GM10266 (cell line): ENCODE data around the gene TMEM51.

ENCODE experiments used
- DNase-seq: peaks from one replicate; pipeline ENCODE4 v3.0.0; 2012; ENCODE audit errors: extremely low spot score
- TF ChIP-seq, protein P1 (sequence below): IDR thresholded peaks from 2 replicates; pipeline ENCODE4 v1.5.1; 2012; ENCODE audit warnings: mild to moderate bottlenecking, low read depth; ENCODE audit not compliant: control insufficient read depth, insufficient read depth; ENCODE audit errors: missing control alignments

The TMEM51 gene

DNA sequence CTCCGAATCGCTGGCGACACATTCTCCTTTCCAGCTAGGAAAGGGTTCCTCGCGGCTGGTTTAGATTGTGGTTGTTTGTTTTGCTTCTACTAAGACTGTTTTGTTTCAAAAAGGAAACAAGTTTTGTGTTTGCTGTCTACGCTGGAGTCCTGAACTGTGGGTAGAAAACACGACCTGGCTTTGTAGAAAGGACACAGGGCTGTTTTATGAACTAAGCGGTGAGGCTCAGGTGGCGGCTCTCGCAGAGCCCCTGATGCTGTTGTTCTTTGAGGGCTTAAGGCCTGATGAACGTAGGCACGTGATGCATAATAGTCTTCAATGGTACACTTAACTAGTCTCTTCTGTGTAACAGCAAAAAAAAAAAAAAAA lies 66.5 kb downstream of the TMEM51 start:
- TF ChIP-seq, protein P1, sequence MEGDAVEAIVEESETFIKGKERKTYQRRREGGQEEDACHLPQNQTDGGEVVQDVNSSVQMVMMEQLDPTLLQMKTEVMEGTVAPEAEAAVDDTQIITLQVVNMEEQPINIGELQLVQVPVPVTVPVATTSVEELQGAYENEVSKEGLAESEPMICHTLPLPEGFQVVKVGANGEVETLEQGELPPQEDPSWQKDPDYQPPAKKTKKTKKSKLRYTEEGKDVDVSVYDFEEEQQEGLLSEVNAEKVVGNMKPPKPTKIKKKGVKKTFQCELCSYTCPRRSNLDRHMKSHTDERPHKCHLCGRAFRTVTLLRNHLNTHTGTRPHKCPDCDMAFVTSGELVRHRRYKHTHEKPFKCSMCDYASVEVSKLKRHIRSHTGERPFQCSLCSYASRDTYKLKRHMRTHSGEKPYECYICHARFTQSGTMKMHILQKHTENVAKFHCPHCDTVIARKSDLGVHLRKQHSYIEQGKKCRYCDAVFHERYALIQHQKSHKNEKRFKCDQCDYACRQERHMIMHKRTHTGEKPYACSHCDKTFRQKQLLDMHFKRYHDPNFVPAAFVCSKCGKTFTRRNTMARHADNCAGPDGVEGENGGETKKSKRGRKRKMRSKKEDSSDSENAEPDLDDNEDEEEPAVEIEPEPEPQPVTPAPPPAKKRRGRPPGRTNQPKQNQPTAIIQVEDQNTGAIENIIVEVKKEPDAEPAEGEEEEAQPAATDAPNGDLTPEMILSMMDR: no peak
- no peak for DNase-seq

DNA sequence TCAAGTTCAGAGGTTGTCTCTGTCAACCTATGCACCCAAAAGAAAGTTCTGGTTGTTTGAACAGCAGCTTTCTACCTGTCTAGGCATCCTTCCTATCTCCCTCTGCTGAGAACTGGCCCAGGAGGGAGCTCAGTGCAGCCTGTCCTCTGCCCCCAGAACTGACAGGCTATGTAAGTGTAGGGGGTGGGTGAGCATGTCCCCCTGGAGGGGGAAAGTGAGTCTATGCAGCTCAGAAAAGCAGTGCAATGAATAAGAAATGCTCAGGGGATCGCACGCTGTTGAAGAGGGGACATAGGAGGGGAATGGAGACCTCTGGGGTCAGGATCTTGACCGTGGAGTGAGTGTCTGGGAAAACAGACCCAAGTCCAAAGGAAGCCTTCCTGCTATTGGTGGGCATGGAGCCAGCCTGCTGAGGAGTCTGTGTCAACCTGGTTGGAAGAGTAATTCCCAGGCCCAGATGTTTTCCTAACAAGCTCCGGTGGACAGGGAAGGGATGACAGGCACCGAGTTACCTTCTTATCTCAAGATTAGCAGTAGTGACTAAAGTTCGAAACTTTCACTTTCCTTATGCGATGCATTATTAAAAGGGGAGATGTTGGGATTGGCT lies 67.4 kb downstream of the TMEM51 start:
- no peak for DNase-seq
- TF ChIP-seq, protein P1: no peak

DNA sequence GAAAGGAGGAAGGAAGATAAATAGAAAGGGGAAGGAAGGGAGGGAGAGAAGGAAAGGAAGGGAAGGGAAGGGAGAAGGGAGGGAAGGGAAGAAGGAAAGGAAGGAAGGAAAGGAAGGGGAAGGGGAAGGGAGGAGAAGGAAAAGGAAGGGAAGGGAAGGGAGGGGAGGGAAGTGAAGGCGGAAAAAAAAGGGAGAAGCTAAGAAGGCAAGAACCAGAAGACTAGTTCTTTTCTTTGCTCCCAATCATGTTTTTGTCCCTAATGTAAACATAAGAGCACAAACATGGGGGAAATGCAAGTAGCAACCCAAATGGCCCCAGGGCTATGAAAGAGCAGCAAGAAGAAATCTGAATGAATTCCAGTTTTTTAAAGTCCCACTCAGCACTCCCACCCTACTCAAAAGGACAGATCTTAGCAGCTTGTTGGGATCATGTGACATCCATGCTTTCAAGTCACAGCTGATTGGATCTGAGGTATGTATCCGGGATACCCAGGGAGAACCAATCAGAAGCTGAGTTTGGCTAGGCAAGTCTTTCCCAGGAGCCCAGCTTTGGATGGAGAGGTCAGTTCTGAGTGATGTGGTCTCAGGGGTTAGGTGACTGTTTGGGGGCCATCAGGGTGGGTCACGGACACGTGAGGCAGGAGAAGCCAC lies 69.2 kb downstream of the TMEM51 start:
- no peak for DNase-seq
- TF ChIP-seq, protein P1: no peak

DNA sequence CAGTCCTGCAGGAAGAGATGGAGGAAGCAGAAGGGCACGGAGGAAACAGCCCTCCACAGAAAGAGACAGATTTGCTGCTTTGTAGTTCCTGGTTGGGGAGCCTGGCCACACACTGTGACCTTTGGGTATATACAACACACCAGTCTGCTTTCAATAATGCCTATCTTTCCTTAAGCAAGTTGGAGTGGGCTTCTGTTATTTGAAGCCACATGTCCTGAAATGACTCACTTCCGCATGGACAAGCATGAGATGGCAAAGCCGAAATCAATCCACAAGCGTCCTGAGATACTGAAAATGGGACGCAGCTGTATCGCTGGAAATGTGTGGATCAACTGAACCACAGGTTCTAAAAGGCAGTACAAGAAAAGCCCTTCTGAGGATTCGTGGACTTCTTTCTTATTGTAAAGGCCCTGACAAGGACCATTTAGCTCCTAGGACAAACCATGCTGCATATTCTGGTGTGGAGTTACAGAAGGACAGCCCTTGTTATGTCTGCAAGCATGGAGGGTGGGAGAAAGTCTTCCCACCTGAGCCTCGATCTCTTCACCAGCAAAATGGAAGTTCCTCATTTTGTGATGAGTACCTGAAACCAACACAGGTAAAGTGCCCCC lies 70.8 kb downstream of the TMEM51 start:
- TF ChIP-seq, protein P1: no peak
- DNase-seq: no peak

DNA sequence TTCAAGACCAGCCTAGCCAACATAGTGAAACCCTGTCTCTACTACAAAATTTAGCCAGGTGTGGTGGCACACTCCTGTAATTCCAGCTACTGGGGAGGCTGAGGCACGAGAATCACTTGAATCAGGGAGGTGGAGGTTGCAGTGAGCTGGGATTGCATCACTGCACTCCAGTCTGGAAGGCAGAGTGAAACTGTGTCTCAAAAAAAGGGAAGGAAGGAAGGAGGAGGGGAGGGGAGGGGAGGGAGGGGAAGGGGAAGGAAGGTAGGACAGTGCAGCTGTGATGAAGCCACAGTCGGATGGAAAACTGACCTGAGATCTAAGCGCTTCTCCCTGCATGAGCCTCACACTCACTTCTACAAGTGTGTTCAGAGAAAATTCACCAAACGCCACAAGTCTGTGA lies 71.4 kb downstream of the TMEM51 start:
- DNase-seq: no peak
- TF ChIP-seq, protein P1: no peak

DNA sequence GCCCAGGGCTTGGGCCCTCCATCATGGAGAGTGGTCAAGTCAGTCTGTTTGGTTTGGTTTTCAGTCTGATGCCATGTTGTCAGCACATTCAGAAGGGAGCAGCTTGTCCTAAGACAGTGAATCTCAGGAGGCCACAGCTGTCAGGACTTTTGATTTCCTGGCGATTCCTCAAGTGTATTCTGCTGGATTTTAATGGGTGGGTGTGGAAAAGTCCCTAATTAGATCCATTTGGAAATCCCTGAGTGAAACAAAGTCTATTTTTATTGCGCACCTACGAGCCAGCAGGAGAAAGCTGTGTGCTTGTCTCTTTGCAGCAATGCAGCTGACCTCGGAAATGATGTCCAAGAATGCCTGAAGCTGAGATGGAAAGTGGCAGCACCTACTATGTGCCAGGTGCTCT lies 71.9 kb downstream of the TMEM51 start:
- TF ChIP-seq, protein P1: no peak
- no peak for DNase-seq
